Liver (tissue), 9 donors: Measurements from ENCODE around the gene NR6A1. TPM values are rescaled to one million over a fixed set of nuclear protein-coding genes. Genes with fewer than 3 reads are reported as not detected.

Experiments
- DNase-seq: peaks from one replicate; pipeline ENCODE4 v3.0.0-alpha.2; 2017; ENCODE audit warnings: low spot score
- H3K27ac ChIP-seq, 2 donors: one replicate each; pipeline ENCODE4 v1.7.0; 2013; ENCODE audit warnings: inconsistent platforms in 2 of 2, low read length in 2 of 2, control low read depth in 1 of 2, low read depth in 1 of 2, mild to moderate bottlenecking in 1 of 2
- H3K27me3 ChIP-seq, 4 donors: one replicate each; pipeline versions ENCODE4 v1.6.1 to v1.7.0; 2013; ENCODE audit warnings: low read length in 3 of 4, inconsistent platforms in 1 of 4, mild to moderate bottlenecking in 1 of 4, moderate library complexity in 1 of 4; ENCODE audit not compliant: control insufficient read depth in 4 of 4, insufficient read depth in 4 of 4
- H3K36me3 ChIP-seq, 4 donors: one replicate each; pipeline versions ENCODE4 v1.6.1 to v1.7.0; 2013; ENCODE audit warnings: low read length in 3 of 4, mild to moderate bottlenecking in 3 of 4, low read depth in 1 of 4, moderate library complexity in 1 of 4; ENCODE audit not compliant: control insufficient read depth in 4 of 4, insufficient read depth in 3 of 4
- H3K4me1 ChIP-seq, 4 donors: one replicate each; pipeline versions ENCODE4 v1.6.1 to v1.7.0; 2013; ENCODE audit warnings: low read length in 3 of 4, mild to moderate bottlenecking in 3 of 4, moderate library complexity in 1 of 4; ENCODE audit not compliant: control insufficient read depth in 4 of 4, insufficient read depth in 4 of 4
- H3K4me3 ChIP-seq, 3 donors: one replicate each; pipeline versions ENCODE4 v1.6.1 to v1.7.0; 2013; ENCODE audit warnings: low read length in 3 of 3, control low read depth in 1 of 3, low read depth in 1 of 3, mild to moderate bottlenecking in 1 of 3
- H3K9ac ChIP-seq, 2 donors: one replicate each; pipeline ENCODE4 v1.7.0; 2013; ENCODE audit warnings: low read length in 2 of 2, mild to moderate bottlenecking in 2 of 2, moderate library complexity in 2 of 2, control low read depth in 1 of 2, low read depth in 1 of 2
- H3K9me3 ChIP-seq, 4 donors: one replicate each; pipeline versions ENCODE4 v1.6.1 to v1.7.0; 2013; ENCODE audit warnings: low read length in 3 of 4; ENCODE audit not compliant: control insufficient read depth in 4 of 4
- CTCF ChIP-seq: fragments of 150-350 bp; IDR thresholded peaks from 2 replicates; pipeline ENCODE4 v1.5.1; 2017; ENCODE audit warnings: improper control_type of control experiment, low read depth, low read length; ENCODE audit not compliant: missing input control
- EGR1 ChIP-seq, 2 donors: IDR thresholded peaks; 2 replicates each; pipeline ENCODE4 v1.6.1; 2016 to 2018; ENCODE audit warnings: antibody characterized with exemption in 2 of 2, low read depth in 2 of 2
- FOXA2 ChIP-seq: IDR thresholded peaks from 2 replicates; pipeline ENCODE4 v1.6.1; 2016; ENCODE audit warnings: antibody characterized with exemption
- GABPA ChIP-seq, 2 donors: IDR thresholded peaks in 1 of 2; conservative IDR thresholded peaks in 1 of 2; 2 replicates each; pipeline ENCODE4 v1.6.1; 2016; ENCODE audit warnings: antibody characterized with exemption in 2 of 2, mild to moderate bottlenecking in 1 of 2, moderate library complexity in 1 of 2
- HNF4A ChIP-seq, 2 donors: conservative IDR thresholded peaks; 2 replicates each; pipeline ENCODE4 v1.6.1; 2016; ENCODE audit warnings: antibody characterized with exemption in 2 of 2, mild to moderate bottlenecking in 2 of 2
- HNF4G ChIP-seq: IDR thresholded peaks from 2 replicates; pipeline ENCODE4 v1.6.1; 2016; ENCODE audit warnings: antibody characterized with exemption
- JUND ChIP-seq, 2 donors: IDR thresholded peaks; 2 replicates each; pipeline ENCODE4 v1.6.1; 2016; ENCODE audit warnings: antibody characterized with exemption in 2 of 2
- MAX ChIP-seq: IDR thresholded peaks from 2 replicates; pipeline ENCODE4 v1.6.1; 2016; ENCODE audit warnings: antibody characterized with exemption
- NR2F2 ChIP-seq: IDR thresholded peaks from 2 replicates; pipeline ENCODE4 v1.6.1; 2016; ENCODE audit warnings: antibody characterized with exemption
- RXRA ChIP-seq, 2 donors: IDR thresholded peaks; 2 replicates each; pipeline ENCODE4 v1.6.1; 2017 to 2018; ENCODE audit warnings: antibody characterized with exemption in 2 of 2, mild to moderate bottlenecking in 1 of 2
- TAF1 ChIP-seq: conservative IDR thresholded peaks from 2 replicates; pipeline ENCODE4 v1.6.1; 2016; ENCODE audit warnings: antibody characterized with exemption, mild to moderate bottlenecking
- YY1 ChIP-seq: IDR thresholded peaks from 2 replicates; pipeline ENCODE4 v1.6.1; 2016; ENCODE audit warnings: antibody characterized with exemption, mild to moderate bottlenecking
- WGBS: extraction: QIAGEN DNeasy Blood & Tissue Kit; methylation state at CpG from one replicate; pipeline ENCODE4 v1.1.7; 2013; 5-methylcytosine and 5-hydroxymethylcytosine counted together
- polyA plus RNA-seq, 2 donors: library from polyadenylated mRNA; stranded (reverse) in 1 of 2; unstranded in 1 of 2; fragments of 200-250 nt in 1 of 2; fragments of >200 nt in 1 of 2; fragmentation: Nextera tagmentation in 1 of 2; extraction: Ambion mirVana in 1 of 2; gene quantifications; one replicate each; pipeline versions ENCODE4 v1.2.1 to v1.2.3, GENCODE V29; 2013 to 2015
- total RNA-seq, 2 donors: library from RNA; depleted of rRNA; stranded (reverse); fragments of >200 nt; gene quantifications; one replicate each; pipeline ENCODE4 v1.2.3, GENCODE V29; 2014
- TF ChIP-seq, protein P1 (sequence below): IDR thresholded peaks from 2 replicates; pipeline ENCODE4 v1.6.1; 2016; ENCODE audit warnings: antibody characterized with exemption
- TF ChIP-seq, protein P2 (sequence below): IDR thresholded peaks from 2 replicates; pipeline ENCODE4 v1.6.1; 2016; ENCODE audit warnings: antibody characterized with exemption
- donor health status: healthy.
- donor health status: healthy.
- donor health status: healthy.
- donor health status: healthy.
- donor health status: healthy.

Gene NR6A1
- total and polyA plus RNA-seq, 4 donors = 0.72 to 6.1 (median 2.1) TPM

DNA sequence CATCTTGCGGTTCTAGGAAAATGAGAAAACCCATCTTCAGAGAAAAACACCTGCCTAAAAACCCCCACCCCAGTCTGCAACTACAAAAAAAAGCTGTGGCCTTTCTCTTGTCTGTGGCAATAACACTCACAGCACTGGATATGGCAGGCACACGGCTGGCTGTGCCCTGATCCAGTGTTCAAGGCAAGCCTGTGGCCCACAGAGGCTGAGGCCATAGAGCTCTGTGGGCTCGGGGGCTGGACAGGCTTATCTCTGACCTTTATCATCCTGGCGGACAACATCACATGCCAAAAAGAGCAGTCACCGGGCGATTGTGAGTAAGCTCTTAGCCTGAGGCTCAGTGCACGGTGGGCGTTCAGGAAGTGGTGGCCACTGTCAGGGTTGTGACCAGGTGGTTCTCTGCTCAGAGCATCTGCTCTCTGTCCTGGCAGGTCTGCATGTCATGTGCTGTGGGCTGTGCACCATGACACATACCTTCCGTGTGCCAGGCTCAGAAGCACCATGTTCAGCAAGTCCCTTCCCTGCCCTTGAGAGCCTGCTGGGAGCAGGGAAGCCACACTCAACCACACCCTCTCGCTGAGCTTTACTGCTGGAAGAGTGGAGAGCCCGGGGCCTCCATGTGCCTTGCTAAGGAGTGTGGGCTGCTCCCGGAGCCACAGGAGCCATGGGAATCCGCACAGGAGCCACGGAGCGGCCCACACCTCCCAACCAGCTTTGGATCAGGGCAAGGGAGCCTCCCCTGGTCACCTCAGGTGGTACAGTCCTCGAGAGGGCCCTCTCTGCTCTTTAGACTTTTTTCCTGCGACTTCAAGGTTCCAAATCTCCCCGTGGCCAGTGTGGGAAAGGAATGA, 47.5 kb upstream of the NR6A1 start:
- H3K27ac ChIP-seq = no peak overlapping the region
- TF ChIP-seq HNF4A (conservative IDR thresholded peaks at IDR 0.05) (peak in 1 of 2 donors; percentile 16), MAX (no peak)

DNA sequence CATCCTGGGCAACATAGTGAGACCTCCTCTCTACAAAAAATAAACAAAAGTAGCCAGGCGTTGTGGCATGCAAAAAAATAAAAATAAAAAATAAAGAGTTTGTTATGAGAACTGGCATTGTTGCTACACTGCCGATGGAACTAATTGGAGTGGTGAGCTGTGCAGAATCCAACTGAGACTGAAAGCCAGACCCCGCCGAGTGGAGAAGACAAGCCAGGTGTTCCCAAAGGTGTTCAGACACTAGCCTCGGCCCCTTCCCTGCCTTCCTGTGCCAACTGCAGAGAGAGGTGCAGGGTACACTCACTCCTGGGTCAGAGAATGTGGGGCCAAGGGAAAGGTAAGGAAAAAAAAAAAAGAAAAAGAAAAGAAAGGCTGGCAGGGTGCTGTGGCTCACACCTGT, 44.5 kb upstream of the NR6A1 start:
- WGBS = 89% methylated on average over 5 of the region's 5 CpGs
- Histone ChIP-seq H3K9ac (no peak overlapping the region), H3K4me3 (no peak overlapping the region), H3K36me3 (no peaks in the 10 kb centered on the region), H3K27me3 (no peaks in the 10 kb centered on the region), H3K27ac (no peak overlapping the region), H3K4me1 (peaks cover 0 to 4% (median 0%) of the 10 kb centered on the region in 4 donors), H3K9me3 (no peaks in the 10 kb centered on the region)
- no peak for DNase-seq
- TF ChIP-seq NR2F2 (no peak), FOXA2 (no peak), RXRA (IDR thresholded peaks at IDR 0.05) (no peak), TAF1 (no peak)

More for the DNA sequence above, 47.5 kb upstream of the NR6A1 start:
- Histone ChIP-seq H3K9ac (no peak overlapping the region), H3K36me3 (no peaks in the 10 kb centered on the region), H3K9me3 (no peaks in the 10 kb centered on the region), H3K27me3 (no peaks in the 10 kb centered on the region), H3K4me1 (peaks cover 0 to 4% (median 0%) of the 10 kb centered on the region in 4 donors), H3K4me3 (no peak overlapping the region)
- DNase-seq = no peak
- WGBS = 57% methylated on average over 18 of the region's 18 CpGs

- H3K36me3 ChIP-seq = no peaks in the 10 kb centered on the region
- TF ChIP-seq, protein P1, sequence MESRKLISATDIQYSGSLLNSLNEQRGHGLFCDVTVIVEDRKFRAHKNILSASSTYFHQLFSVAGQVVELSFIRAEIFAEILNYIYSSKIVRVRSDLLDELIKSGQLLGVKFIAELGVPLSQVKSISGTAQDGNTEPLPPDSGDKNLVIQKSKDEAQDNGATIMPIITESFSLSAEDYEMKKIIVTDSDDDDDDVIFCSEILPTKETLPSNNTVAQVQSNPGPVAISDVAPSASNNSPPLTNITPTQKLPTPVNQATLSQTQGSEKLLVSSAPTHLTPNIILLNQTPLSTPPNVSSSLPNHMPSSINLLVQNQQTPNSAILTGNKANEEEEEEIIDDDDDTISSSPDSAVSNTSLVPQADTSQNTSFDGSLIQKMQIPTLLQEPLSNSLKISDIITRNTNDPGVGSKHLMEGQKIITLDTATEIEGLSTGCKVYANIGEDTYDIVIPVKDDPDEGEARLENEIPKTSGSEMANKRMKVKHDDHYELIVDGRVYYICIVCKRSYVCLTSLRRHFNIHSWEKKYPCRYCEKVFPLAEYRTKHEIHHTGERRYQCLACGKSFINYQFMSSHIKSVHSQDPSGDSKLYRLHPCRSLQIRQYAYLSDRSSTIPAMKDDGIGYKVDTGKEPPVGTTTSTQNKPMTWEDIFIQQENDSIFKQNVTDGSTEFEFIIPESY = no peak
- no peak for TF ChIP-seq TAF1
- no peak for TF ChIP-seq GABPA (IDR thresholded peaks at IDR 0.05 in 1 of 2, conservative IDR thresholded peaks at IDR 0.05 in 1 of 2)
- TF ChIP-seq JUND (IDR thresholded peaks at IDR 0.05) = no peak
- no peak overlapping the region for H3K4me3 ChIP-seq
- H3K9me3 ChIP-seq = no peaks in the 10 kb centered on the region
- no peak for DNase-seq
- H3K4me1 ChIP-seq = peaks cover 0 to 4% (median 0%) of the 10 kb centered on the region in 4 donors
- H3K9ac ChIP-seq = no peak overlapping the region
- no peaks in the 10 kb centered on the region for H3K27me3 ChIP-seq
- WGBS = 86% methylated on average over 5 of the region's 5 CpGs
- no peak overlapping the region for H3K27ac ChIP-seq
Observed at GRCh38 chr9:124814164-124814535, 43.0 kb upstream of the NR6A1 start.

DNA sequence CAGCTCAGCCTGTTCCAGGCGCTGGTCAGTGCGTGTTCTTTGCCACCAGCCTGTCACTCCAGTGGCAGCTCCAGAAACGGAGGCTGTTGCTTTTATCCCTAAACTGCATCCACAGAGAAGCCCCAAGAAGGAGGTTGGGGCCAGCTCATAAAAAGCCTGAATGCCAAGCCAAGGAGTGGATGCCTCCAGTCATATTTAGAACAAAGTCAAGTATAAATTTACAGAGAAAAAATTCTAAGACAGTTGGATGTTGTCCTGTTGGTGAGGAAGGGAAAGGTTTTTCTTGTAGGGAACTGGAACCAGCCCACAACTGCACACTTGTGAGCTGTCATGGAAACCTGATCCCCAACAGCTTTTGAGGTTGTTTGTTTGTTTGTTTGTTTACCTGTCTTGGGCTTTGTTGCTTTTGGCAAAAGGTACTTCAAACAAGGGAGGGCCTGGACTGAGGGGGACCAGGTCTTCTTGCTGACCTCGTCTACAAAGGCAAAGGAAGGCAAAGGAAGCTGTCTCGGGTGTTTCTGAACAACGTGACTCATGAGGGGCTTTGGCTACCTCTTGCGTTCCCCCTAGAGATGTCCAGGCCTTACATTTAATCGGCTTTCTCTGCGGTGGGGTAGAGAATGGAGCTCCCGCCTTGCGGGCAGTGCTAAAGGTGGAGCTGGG, 42.5 kb upstream of the NR6A1 start:
- H3K4me3 ChIP-seq = no peak overlapping the region
- no peak for DNase-seq
- 87% methylated on average over 11 of the region's 11 CpGs for WGBS
- no peaks in the 10 kb centered on the region for H3K9me3 ChIP-seq
- H3K27me3 ChIP-seq = no peaks in the 10 kb centered on the region
- H3K27ac ChIP-seq = no peak overlapping the region
- no peaks in the 10 kb centered on the region for H3K36me3 ChIP-seq
- peaks cover 0 to 3% (median 0%) of the 10 kb centered on the region in 4 donors for H3K4me1 ChIP-seq
- no peak overlapping the region for H3K9ac ChIP-seq
- TF ChIP-seq MAX (no peak), FOXA2 (no peak), EGR1 (IDR thresholded peaks at IDR 0.05; ENCODE audit: low read depth in 2 of 2) (no peak), GABPA (IDR thresholded peaks at IDR 0.05 in 1 of 2, conservative IDR thresholded peaks at IDR 0.05 in 1 of 2) (no peak), NR2F2 (no peak), CTCF (no peak), HNF4G (no peak), TAF1 (no peak), YY1 (no peak)
- TF ChIP-seq, protein P2, sequence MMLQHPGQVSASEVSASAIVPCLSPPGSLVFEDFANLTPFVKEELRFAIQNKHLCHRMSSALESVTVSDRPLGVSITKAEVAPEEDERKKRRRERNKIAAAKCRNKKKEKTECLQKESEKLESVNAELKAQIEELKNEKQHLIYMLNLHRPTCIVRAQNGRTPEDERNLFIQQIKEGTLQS = no peak
- TF ChIP-seq, protein P1 = no peak
